ENCODE measurements around the gene C11orf24. TPM values are rescaled to one million over a fixed set of nuclear protein-coding genes. Genes with fewer than 3 reads are reported as not detected.
"Not testable (repeated sequence)": the region's sequence is repeated elsewhere in the genome, so short reads cannot be mapped to it uniquely, and the experiment has no call there.

C11orf24 gene
- total RNA-seq, 1 donor from 2014 or later: 24.7 TPM

DNA sequence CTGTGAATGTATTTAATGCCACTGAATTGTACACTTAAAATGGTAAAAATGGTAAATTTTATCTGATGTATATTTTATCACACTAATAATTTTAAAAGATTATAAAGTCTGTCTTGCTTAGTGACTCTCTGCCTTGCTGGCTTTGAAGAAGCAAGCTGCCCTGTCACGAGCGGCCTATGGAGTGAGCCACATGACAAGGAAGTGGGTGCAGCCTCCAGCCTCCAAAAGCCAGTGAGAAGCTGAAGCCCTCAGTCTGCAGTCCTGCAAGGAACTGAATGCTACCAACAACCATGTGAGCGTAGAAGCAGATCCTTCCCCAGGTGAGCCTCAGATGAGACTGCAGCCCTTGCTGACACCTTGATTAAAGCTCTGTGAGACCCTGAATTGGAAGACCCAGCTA lies 20.0 kb downstream of the C11orf24 start:
- peak; percentile 75 for DNase-seq
- Histone ChIP-seq H3K4me3 (no peak overlapping the region), H3K9me3 (no peaks in the 10 kb centered on the region), H3K36me3 (no peaks in the 10 kb centered on the region), H3K4me1 (no peaks in the 10 kb centered on the region), H3K27ac (no peak overlapping the region), H3K27me3 (ENCODE audit: low read depth) (no peaks in the 10 kb centered on the region)
- TF ChIP-seq CTCF (IDR thresholded peaks at IDR 0.05): no peak
- ATAC-seq: peak in 1 of 2 donors; percentile 61
- intact Hi-C loops (cut with DNase I): no loop called here

DNA sequence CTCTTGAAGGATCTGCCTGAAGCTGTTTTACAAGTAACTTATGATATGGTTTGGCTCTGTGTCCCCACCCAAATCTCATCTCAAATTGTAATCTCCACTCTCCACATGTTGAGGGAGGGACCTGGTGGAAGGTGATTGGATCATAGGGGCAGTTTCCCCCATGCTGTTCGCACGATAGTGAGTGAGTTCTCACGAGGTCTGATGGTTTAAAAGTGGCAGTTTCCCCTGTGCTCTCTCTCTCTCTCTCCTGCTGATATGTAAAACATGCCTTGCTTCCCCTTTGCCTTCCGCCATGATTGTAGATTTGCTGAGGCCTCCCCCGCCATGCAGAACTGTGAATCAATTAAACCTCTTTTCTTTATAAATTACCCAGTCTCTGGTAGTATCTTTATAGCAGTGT lies 26.9 kb downstream of the C11orf24 start:
- H3K9me3 ChIP-seq: peaks cover 11% of the 10 kb centered on the region
- H3K4me1 ChIP-seq; intact Hi-C loops (cut with DNase I); H3K27ac ChIP-seq; DNase-seq; H3K36me3 ChIP-seq; ATAC-seq; H3K27me3 ChIP-seq (ENCODE audit: low read depth); H3K4me3 ChIP-seq: not testable (repeated sequence)

DNA sequence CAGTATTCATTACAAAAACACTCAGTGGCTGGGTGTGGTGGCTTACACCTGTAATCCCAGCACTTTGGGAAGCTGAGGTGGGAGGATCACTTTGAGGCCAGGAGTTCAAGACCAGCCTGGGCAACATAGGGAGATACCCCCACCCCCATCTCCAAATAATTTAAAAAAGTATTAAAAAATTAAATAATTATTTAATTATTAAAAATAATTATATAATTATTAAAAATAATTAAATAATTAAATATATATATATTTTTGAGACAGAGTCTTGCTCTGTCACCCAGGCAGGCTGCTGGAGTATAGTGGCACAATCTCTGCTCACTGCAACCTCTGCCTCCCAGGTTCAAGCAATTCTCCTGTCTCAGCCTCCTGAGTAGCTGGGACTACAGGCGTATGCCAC lies 27.9 kb downstream of the C11orf24 start:
- intact Hi-C loops (cut with DNase I); H3K27me3 ChIP-seq (ENCODE audit: low read depth); H3K4me3 ChIP-seq; H3K4me1 ChIP-seq; DNase-seq; ATAC-seq; H3K27ac ChIP-seq; H3K36me3 ChIP-seq: not testable (repeated sequence)
- peaks cover 11% of the 10 kb centered on the region for H3K9me3 ChIP-seq

GRCh38 chr11:68242616-68243015 lies 29.2 kb downstream of the C11orf24 start:
- Histone ChIP-seq H3K4me1 (no peaks in the 10 kb centered on the region), H3K36me3 (no peaks in the 10 kb centered on the region), H3K4me3 (no peak overlapping the region), H3K27me3 (ENCODE audit: low read depth) (no peaks in the 10 kb centered on the region), H3K27ac (no peak overlapping the region), H3K9me3 (peaks cover 11% of the 10 kb centered on the region)
- ATAC-seq (no peak), DNase-seq (no peak)
- intact Hi-C loops (cut with DNase I): no loop called here
- TF ChIP-seq CTCF (IDR thresholded peaks at IDR 0.05): no peak

DNA sequence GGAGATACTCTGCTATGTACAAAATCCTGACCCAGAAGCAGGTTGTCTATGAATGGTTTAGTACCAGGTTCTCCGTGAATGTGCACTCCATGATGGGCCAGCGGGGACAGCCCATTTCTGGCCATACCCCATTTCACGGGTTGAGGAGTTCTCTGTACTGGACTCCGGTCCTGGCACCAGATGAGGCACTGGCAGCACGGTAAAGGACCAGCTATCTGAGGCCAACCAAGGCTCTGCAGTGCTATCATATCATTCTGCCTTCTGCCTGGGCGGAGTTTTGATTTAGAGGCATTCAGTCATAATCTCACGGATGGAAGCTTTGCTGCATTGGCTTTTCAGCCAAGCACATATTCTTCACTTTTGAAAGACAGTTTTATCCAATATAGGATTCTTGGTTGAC lies 40.2 kb downstream of the C11orf24 start:
- intact Hi-C loops (cut with DNase I): no loop called here
- no peak for ATAC-seq
- H3K27me3 ChIP-seq (ENCODE audit: low read depth): no peaks in the 10 kb centered on the region

DNA sequence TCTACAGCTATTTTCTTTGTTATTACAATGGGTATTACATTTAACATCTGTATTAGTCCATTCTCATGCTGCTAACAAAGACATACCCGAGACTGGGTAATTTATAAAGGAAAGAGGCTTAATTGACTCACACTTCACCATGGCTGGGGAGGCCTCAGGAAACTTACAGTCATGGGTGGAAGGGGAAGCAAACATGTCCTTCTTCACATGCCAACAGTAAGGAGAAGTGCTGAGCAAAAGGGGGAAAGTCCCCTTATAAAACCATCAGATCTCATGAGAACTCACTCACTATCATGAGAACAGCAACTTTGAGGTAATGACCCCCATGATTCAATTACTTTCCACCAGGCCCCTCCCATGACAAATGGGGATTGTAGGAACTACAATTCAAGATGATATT lies 42.2 kb downstream of the C11orf24 start:
- Histone ChIP-seq H3K27me3 (ENCODE audit: low read depth) (no peaks in the 10 kb centered on the region), H3K36me3 (no peaks in the 10 kb centered on the region), H3K9me3 (peaks cover 9% of the 10 kb centered on the region), H3K27ac (no peak overlapping the region), H3K4me3 (no peak overlapping the region), H3K4me1 (no peaks in the 10 kb centered on the region)
- intact Hi-C loops (cut with DNase I): no loop called here
- DNase-seq (no peak), ATAC-seq (no peak)
- TF ChIP-seq CTCF (IDR thresholded peaks at IDR 0.05): no peak

More for the DNA sequence above, 40.2 kb downstream of the C11orf24 start:
- no peak for TF ChIP-seq CTCF (IDR thresholded peaks at IDR 0.05)
- DNase-seq: no peak
- Histone ChIP-seq H3K9me3 (peaks cover 9% of the 10 kb centered on the region), H3K4me1 (no peaks in the 10 kb centered on the region), H3K4me3 (no peak overlapping the region), H3K27ac (no peak overlapping the region), H3K36me3 (no peaks in the 10 kb centered on the region)

GRCh38 chr11:68226421-68226820 lies 45.4 kb downstream of the C11orf24 start:
- ATAC-seq (no peak), DNase-seq (no peak)
- intact Hi-C loops (cut with DNase I): no loop called here
- no peak overlapping the region for H3K27ac ChIP-seq
- no peak overlapping the region for H3K4me3 ChIP-seq
- H3K36me3 ChIP-seq: no peaks in the 10 kb centered on the region
- no peaks in the 10 kb centered on the region for H3K27me3 ChIP-seq (ENCODE audit: low read depth)
- peaks cover 9% of the 10 kb centered on the region for H3K9me3 ChIP-seq
- TF ChIP-seq CTCF (IDR thresholded peaks at IDR 0.05): no peak
- no peaks in the 10 kb centered on the region for H3K4me1 ChIP-seq

All from lower lobe of right lung (tissue), 2 donors.